ENCODE results near the gene ASB18. TPM values are rescaled to one million over a fixed set of nuclear protein-coding genes. Genes with fewer than 3 reads are reported as not detected.

The ASB18 gene
- total RNA-seq, 1 donor from 2014 or later: not detected

GRCh38 chr2:236257575-236257974 lies 6.6 kb downstream of the ASB18 start:
- Mint-ChIP-seq H3K27me3 (ENCODE audit: unreplicated experiment) (peaks cover 3% of the 10 kb centered on the region), H3K27ac (ENCODE audit: unreplicated experiment) (no peak overlapping the region), H3K4me3 (ENCODE audit: unreplicated experiment) (no peak overlapping the region), H3K9me3 (ENCODE audit: unreplicated experiment) (no peaks in the 10 kb centered on the region), H3K4me1 (ENCODE audit: unreplicated experiment) (peaks cover 2% of the 10 kb centered on the region), H3K36me3 (ENCODE audit: low read depth, unreplicated experiment) (no peaks in the 10 kb centered on the region)
- no peak for DNase-seq (ENCODE audit: low spot score)
- TF ChIP-seq, protein P1, sequence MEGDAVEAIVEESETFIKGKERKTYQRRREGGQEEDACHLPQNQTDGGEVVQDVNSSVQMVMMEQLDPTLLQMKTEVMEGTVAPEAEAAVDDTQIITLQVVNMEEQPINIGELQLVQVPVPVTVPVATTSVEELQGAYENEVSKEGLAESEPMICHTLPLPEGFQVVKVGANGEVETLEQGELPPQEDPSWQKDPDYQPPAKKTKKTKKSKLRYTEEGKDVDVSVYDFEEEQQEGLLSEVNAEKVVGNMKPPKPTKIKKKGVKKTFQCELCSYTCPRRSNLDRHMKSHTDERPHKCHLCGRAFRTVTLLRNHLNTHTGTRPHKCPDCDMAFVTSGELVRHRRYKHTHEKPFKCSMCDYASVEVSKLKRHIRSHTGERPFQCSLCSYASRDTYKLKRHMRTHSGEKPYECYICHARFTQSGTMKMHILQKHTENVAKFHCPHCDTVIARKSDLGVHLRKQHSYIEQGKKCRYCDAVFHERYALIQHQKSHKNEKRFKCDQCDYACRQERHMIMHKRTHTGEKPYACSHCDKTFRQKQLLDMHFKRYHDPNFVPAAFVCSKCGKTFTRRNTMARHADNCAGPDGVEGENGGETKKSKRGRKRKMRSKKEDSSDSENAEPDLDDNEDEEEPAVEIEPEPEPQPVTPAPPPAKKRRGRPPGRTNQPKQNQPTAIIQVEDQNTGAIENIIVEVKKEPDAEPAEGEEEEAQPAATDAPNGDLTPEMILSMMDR (IDR thresholded peaks at IDR 0.05; ENCODE audit: unreplicated experiment): no peak

GRCh38 chr2:236257136-236257535 lies 7.1 kb downstream of the ASB18 start:
- TF ChIP-seq, protein P1 (IDR thresholded peaks at IDR 0.05; ENCODE audit: unreplicated experiment): no peak
- no peak overlapping the region for H3K4me3 Mint-ChIP-seq (ENCODE audit: unreplicated experiment)
- H3K36me3 Mint-ChIP-seq (ENCODE audit: low read depth, unreplicated experiment): no peaks in the 10 kb centered on the region
- H3K27ac Mint-ChIP-seq (ENCODE audit: unreplicated experiment): no peak overlapping the region
- H3K27me3 Mint-ChIP-seq (ENCODE audit: unreplicated experiment): peaks cover 3% of the 10 kb centered on the region
- peaks cover 2% of the 10 kb centered on the region for H3K4me1 Mint-ChIP-seq (ENCODE audit: unreplicated experiment)
- H3K9me3 Mint-ChIP-seq (ENCODE audit: unreplicated experiment): no peaks in the 10 kb centered on the region
- DNase-seq (ENCODE audit: low spot score): no peak

- no peak overlapping the region for H3K27ac Mint-ChIP-seq (ENCODE audit: unreplicated experiment)
- H3K36me3 Mint-ChIP-seq (ENCODE audit: low read depth, unreplicated experiment): no peaks in the 10 kb centered on the region
- peaks cover 2% of the 10 kb centered on the region for H3K4me1 Mint-ChIP-seq (ENCODE audit: unreplicated experiment)
- TF ChIP-seq, protein P1 (IDR thresholded peaks at IDR 0.05; ENCODE audit: unreplicated experiment): no peak
- H3K9me3 Mint-ChIP-seq (ENCODE audit: unreplicated experiment): no peaks in the 10 kb centered on the region
- DNase-seq (ENCODE audit: low spot score): no peak
- H3K4me3 Mint-ChIP-seq (ENCODE audit: unreplicated experiment): no peak overlapping the region
- no peaks in the 10 kb centered on the region for H3K27me3 Mint-ChIP-seq (ENCODE audit: unreplicated experiment)
Observed at GRCh38 chr2:236256366-236256985, 7.7 kb downstream of the ASB18 start.

GRCh38 chr2:236254674-236255073 lies 9.5 kb downstream of the ASB18 start:
- Mint-ChIP-seq H3K9me3 (ENCODE audit: unreplicated experiment) (no peaks in the 10 kb centered on the region), H3K4me3 (ENCODE audit: unreplicated experiment) (no peak overlapping the region), H3K4me1 (ENCODE audit: unreplicated experiment) (peaks cover 2% of the 10 kb centered on the region), H3K27me3 (ENCODE audit: unreplicated experiment) (no peaks in the 10 kb centered on the region), H3K36me3 (ENCODE audit: low read depth, unreplicated experiment) (no peaks in the 10 kb centered on the region), H3K27ac (ENCODE audit: unreplicated experiment) (no peak overlapping the region)
- TF ChIP-seq, protein P1 (IDR thresholded peaks at IDR 0.05; ENCODE audit: unreplicated experiment): no peak
- no peak for DNase-seq (ENCODE audit: low spot score)

GRCh38 chr2:236254001-236254400 lies 10.2 kb downstream of the ASB18 start:
- Mint-ChIP-seq H3K27ac (ENCODE audit: unreplicated experiment) (no peak overlapping the region), H3K36me3 (ENCODE audit: low read depth, unreplicated experiment) (no peaks in the 10 kb centered on the region), H3K27me3 (ENCODE audit: unreplicated experiment) (no peaks in the 10 kb centered on the region), H3K4me1 (ENCODE audit: unreplicated experiment) (peaks cover 2% of the 10 kb centered on the region), H3K9me3 (ENCODE audit: unreplicated experiment) (no peaks in the 10 kb centered on the region), H3K4me3 (ENCODE audit: unreplicated experiment) (no peak overlapping the region)
- DNase-seq (ENCODE audit: low spot score): no peak
- TF ChIP-seq, protein P1 (IDR thresholded peaks at IDR 0.05; ENCODE audit: unreplicated experiment): no peak

Data from endothelial cell (in vitro differentiated cells).